Brain microvascular endothelial cell (primary cell): ENCODE results near the gene MKRN2.

Experiments
- DNase-seq: peaks from one replicate; pipeline ENCODE4 v3.0.0-alpha.2; 2020
- H3K27ac ChIP-seq: fragments of 250-450 bp; sonication (Bioruptor Pico); 2 replicates; pipeline ENCODE4 v1.5.1; 2020; ENCODE audit warnings: mild to moderate bottlenecking, moderate library complexity
- H3K27me3 ChIP-seq: fragments of 250-450 bp; sonication (Bioruptor Pico); replicated peaks from 2 replicates; pipeline ENCODE4 v1.5.1; 2020; ENCODE audit warnings: mild to moderate bottlenecking
- H3K36me3 ChIP-seq: fragments of 250-450 bp; sonication (Bioruptor Pico); replicated peaks from 2 replicates; pipeline ENCODE4 v1.5.1; 2020; ENCODE audit warnings: mild to moderate bottlenecking
- H3K4me3 ChIP-seq: 2 replicates; pipeline ENCODE4 v1.5.1; 2011; ENCODE audit warnings: low read depth, mild to moderate bottlenecking, control low read depth, low read length, moderate library complexity
- in situ Hi-C: cut with HindIII; loops from 2 replicates; pipeline ENCODE4 v1.10.0; 2017; ENCODE audit warnings: low sequenced_read_pairs, low pct_ligation_motif_present
- TF ChIP-seq, protein P1 (sequence below): IDR thresholded peaks from 2 replicates; pipeline ENCODE4 v1.5.1; 2011; ENCODE audit warnings: low read depth, mild to moderate bottlenecking, moderate library complexity, low read length, control low read depth, inconsistent platforms; ENCODE audit errors: missing control alignments

The MKRN2 gene

DNA sequence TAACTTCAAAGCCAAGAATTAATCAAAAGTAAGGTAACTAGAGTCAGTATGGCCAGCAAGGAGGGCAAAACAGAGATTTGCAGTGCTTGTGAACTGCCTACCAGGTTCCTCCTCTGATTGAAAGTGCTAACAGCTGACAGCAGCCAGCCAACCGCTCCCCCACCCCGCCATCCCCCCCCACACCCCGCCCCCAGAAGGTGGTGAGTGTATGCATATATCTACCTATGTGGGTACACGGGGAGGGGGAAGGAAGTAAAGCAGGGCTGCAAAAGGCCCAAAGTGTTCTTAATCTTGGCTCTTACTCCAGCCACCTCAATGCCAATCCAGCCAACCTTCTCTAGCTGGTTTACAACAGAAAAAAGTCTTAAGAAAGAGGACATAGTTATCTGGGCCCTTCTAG is 56.4 kb downstream of the MKRN2 start:
- TF ChIP-seq, protein P1, sequence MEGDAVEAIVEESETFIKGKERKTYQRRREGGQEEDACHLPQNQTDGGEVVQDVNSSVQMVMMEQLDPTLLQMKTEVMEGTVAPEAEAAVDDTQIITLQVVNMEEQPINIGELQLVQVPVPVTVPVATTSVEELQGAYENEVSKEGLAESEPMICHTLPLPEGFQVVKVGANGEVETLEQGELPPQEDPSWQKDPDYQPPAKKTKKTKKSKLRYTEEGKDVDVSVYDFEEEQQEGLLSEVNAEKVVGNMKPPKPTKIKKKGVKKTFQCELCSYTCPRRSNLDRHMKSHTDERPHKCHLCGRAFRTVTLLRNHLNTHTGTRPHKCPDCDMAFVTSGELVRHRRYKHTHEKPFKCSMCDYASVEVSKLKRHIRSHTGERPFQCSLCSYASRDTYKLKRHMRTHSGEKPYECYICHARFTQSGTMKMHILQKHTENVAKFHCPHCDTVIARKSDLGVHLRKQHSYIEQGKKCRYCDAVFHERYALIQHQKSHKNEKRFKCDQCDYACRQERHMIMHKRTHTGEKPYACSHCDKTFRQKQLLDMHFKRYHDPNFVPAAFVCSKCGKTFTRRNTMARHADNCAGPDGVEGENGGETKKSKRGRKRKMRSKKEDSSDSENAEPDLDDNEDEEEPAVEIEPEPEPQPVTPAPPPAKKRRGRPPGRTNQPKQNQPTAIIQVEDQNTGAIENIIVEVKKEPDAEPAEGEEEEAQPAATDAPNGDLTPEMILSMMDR, result no peak
- Histone ChIP-seq H3K36me3 (peaks cover 14% of the 10 kb centered on the region), H3K27ac (no peak overlapping the region), H3K27me3 (no peaks in the 10 kb centered on the region), H3K4me3 (no peak overlapping the region)
- in situ Hi-C loops, result no loop called here
- DNase-seq, result no peak

DNA sequence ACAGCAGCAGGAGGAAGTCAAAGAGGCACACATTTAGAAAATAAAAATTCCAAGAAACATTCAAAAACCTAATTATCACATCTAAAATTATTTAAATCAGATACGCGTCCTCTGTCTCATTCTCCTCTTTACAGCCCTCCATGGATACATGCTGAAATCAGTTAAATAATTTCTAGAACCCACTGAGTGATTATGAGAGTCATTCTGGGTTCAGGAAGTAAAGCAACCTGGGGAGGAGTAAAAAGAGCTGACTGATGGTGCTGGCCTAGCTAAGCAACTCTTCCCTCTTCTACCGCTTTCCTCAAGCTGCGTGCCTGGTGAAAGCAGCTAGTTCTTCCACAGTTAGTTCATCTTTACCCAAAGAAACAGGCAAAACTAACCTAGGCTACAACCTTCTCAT is 58.4 kb downstream of the MKRN2 start:
- TF ChIP-seq, protein P1, result no peak
- Histone ChIP-seq H3K36me3 (peaks cover 9% of the 10 kb centered on the region), H3K27ac (no peak overlapping the region), H3K4me3 (no peak overlapping the region), H3K27me3 (no peaks in the 10 kb centered on the region)
- no peak for DNase-seq
- in situ Hi-C loops, result no loop called here

DNA sequence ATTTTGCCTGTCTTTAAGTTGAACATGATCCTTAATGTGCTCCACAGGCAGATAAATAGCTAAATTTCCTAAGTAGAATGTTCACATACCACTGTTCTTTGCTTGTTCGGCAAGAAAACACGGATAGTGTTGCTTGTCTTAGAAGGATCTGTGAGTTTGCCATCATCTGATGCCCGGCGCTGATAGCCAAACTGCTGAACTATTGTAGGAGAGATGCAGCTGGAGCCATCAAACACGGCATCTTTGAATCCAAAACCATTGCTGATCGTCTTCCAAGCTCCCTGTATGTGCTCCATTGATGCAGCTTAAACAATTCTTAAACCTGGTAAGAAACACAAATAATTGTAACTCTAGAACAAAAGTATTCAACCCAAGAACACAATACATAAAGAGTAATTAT is 61.5 kb downstream of the MKRN2 start:
- no peak overlapping the region for H3K4me3 ChIP-seq
- DNase-seq, result no peak
- no peaks in the 10 kb centered on the region for H3K27me3 ChIP-seq
- H3K27ac ChIP-seq, result no peak overlapping the region
- peaks cover 5% of the 10 kb centered on the region for H3K36me3 ChIP-seq
- in situ Hi-C loops, result no loop called here
- TF ChIP-seq, protein P1, result no peak

DNA sequence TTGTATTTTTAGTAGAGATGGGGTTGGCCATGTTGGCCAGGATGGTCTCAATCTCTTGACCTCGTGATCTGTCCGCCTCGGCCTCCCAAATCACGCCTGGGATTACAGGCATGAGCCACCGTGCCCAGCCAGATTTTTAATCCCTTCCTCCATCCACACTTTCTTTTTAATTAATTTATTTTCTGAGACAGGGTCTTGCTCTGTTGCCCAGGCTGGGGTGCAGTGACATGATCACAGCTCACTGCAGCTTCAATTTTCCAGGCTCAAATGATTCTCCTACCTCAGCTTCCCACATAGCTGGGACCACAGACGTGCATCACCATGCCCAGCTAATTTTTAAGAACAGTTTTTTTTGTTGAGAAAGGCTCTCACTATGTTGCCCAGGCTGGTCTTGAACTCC is 63.4 kb downstream of the MKRN2 start:
- Histone ChIP-seq H3K27ac (no peak overlapping the region), H3K36me3 (peaks cover 5% of the 10 kb centered on the region)
- TF ChIP-seq, protein P1, result no peak

DNA sequence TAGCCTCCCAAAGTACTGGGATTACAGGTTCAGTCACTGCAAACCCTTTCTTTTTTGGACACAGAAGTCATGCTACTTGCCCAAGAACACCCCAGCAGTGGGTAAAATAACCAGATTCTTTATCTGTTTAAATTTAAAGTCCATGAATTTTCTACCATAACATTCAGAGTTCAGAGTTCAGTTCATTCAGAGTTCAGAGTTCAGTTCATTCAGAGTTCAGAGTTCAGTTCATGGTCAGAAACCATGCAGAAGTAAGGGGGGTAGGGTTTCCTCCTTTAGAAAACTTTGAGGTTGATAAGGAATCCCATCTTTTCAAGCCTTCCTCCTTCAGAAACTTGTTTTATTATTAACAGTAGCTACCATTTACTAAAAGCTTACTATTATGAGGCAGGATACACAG is 63.8 kb downstream of the MKRN2 start:
- peaks cover 5% of the 10 kb centered on the region for H3K36me3 ChIP-seq
- in situ Hi-C loops, result no loop called here
- H3K4me3 ChIP-seq, result no peak overlapping the region
- no peaks in the 10 kb centered on the region for H3K27me3 ChIP-seq
- H3K27ac ChIP-seq, result no peak overlapping the region
- no peak for DNase-seq
- TF ChIP-seq, protein P1, result no peak

More for the DNA sequence above, 63.4 kb downstream of the MKRN2 start:
- no peak for DNase-seq
- in situ Hi-C loops, result no loop called here
- no peaks in the 10 kb centered on the region for H3K27me3 ChIP-seq
- no peak overlapping the region for H3K4me3 ChIP-seq

DNA sequence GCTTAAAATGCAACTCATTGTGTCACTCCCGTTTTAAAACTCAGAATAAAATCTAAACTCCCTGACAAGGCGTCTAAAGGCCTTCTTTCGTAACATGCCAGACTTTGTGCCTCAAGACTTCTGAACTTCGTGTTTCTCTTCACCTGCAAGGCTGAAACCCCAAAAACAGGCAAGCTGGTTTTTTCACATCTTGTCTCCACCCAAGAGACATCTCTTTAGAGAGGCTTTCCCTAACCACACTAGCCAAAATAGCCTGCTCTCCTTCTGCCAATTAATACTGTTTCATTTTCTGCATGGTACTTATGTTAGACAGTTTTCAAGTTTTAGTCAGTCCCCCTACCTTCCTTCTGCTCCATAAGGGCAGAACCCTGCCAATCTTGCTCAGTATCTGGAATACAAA is 65.4 kb downstream of the MKRN2 start:
- DNase-seq, result no peak
- Histone ChIP-seq H3K4me3 (no peak overlapping the region), H3K36me3 (no peaks in the 10 kb centered on the region), H3K27ac (no peak overlapping the region), H3K27me3 (no peaks in the 10 kb centered on the region)
- TF ChIP-seq, protein P1, result no peak
- in situ Hi-C loops, result no loop called here
